GM12878 (cell line): ENCODE data around the gene IL17B.

Experiments used
- ATF3 ChIP-seq: IDR thresholded peaks from 2 replicates; pipeline ENCODE4 v1.6.1; 2011; ENCODE audit warnings: low read depth, mild to moderate bottlenecking, low read length, moderate library complexity, borderline replicate concordance; ENCODE audit errors: extremely low read depth
- ATF7 ChIP-seq: fragments of 450-650 bp; IDR thresholded peaks from 2 replicates; pipeline ENCODE4 v1.6.1; 2016; ENCODE audit warnings: low read depth, mild to moderate bottlenecking
- BCL3 ChIP-seq: IDR thresholded peaks from 2 replicates; pipeline ENCODE4 v1.6.1; 2011; ENCODE audit warnings: borderline replicate concordance, low read depth, mild to moderate bottlenecking, moderate library complexity, low read length; ENCODE audit not compliant: insufficient read depth, poor library complexity, severe bottlenecking
- CHD1 ChIP-seq: IDR thresholded peaks from 2 replicates; pipeline ENCODE4 v1.6.1; 2012; ENCODE audit warnings: low read depth, low read length, improper control_type of control experiment
- E2F4 ChIP-seq: IDR thresholded peaks from 2 replicates; pipeline ENCODE4 v1.6.1; 2012; ENCODE audit warnings: low read depth, low read length, improper control_type of control experiment
- NFIC ChIP-seq: IDR thresholded peaks from 2 replicates; pipeline ENCODE4 v1.6.1; 2012; ENCODE audit warnings: low read depth, mild to moderate bottlenecking, inconsistent platforms, low read length, moderate library complexity
- RCOR1 ChIP-seq: conservative IDR thresholded peaks from 2 replicates; pipeline ENCODE4 v1.6.1; 2012; ENCODE audit warnings: low read depth, low read length, improper control_type of control experiment
- SUZ12 ChIP-seq: fragments of 200-600 bp; sonication (generic); IDR thresholded peaks from one replicate; pipeline ENCODE4 v1.6.1; 2018; ENCODE audit warnings: antibody characterized with exemption, mild to moderate bottlenecking; ENCODE audit not compliant: unreplicated experiment
- TBL1XR1 ChIP-seq: IDR thresholded peaks from 2 replicates; pipeline ENCODE4 v1.6.1; 2012; ENCODE audit warnings: low read depth, low read length, improper control_type of control experiment
- YY1 ChIP-seq: IDR thresholded peaks from 2 replicates; pipeline ENCODE4 v1.6.1; 2011; ENCODE audit warnings: low read depth, mild to moderate bottlenecking, low read length
- ZSCAN29 ChIP-seq: fragments of 450-650 bp; IDR thresholded peaks from 2 replicates; pipeline ENCODE4 v1.6.1; 2017; ENCODE audit warnings: mild to moderate bottlenecking, moderate library complexity

GRCh38 chr5:149367972-149368645, 11.0 kb downstream of the IL17B start:
- no peak for TF ChIP-seq ATF7
- TF ChIP-seq E2F4 = no peak
- no peak for TF ChIP-seq YY1
- TF ChIP-seq CHD1 = no peak
- no peak for TF ChIP-seq TBL1XR1
- no peak for TF ChIP-seq ATF3
- TF ChIP-seq BCL3 = no peak
- TF ChIP-seq SUZ12 = no peak
- no peak for TF ChIP-seq RCOR1
- TF ChIP-seq NFIC = no peak
- no peak for TF ChIP-seq ZSCAN29
